Activated T-cell treated with anti-CD3 and anti-CD28 coated beads, Interleukin-2, amount 50 U/mL, for 1 hour (primary cell): ENCODE data around the gene DCAF8.

Experiments
- DNase-seq: peaks from one replicate; pipeline ENCODE4 v3.0.0-alpha.2; 2020

DCAF8 gene

GRCh38 chr1:160197231-160197630 lies 65.1 kb downstream of the DCAF8 start:
- no peak for DNase-seq

GRCh38 chr1:160196143-160196542 lies 66.2 kb downstream of the DCAF8 start:
- no peak for DNase-seq

GRCh38 chr1:160194737-160195059 lies 67.7 kb downstream of the DCAF8 start:
- no peak for DNase-seq

GRCh38 chr1:160193832-160194736 lies 68.3 kb downstream of the DCAF8 start:
- no peak for DNase-seq

- DNase-seq: peak; percentile 79
These were observed 69.1 kb downstream of the DCAF8 start for GRCh38 chr1:160193091-160193819.

- DNase-seq: no peak
These were observed 70.1 kb downstream of the DCAF8 start for GRCh38 chr1:160192234-160192633.

GRCh38 chr1:160191756-160192155 lies 70.6 kb downstream of the DCAF8 start:
- no peak for DNase-seq

GRCh38 chr1:160189649-160190625 lies 72.4 kb downstream of the DCAF8 start, which contains the start of gene CASQ1:
Gene CASQ1 (plus strand): TSS chr1:160190575. CDS start chr1:160190752, 177 bp downstream.
- DNase-seq: no peak

GRCh38 chr1:160188341-160188740 lies 74.0 kb downstream of the DCAF8 start:
- no peak for DNase-seq

- DNase-seq: no peak
These were observed 74.9 kb downstream of the DCAF8 start for GRCh38 chr1:160187407-160187806.

GRCh38 chr1:160186729-160187128 lies 75.6 kb downstream of the DCAF8 start:
- DNase-seq: no peak

GRCh38 chr1:160186246-160186645 lies 76.1 kb downstream of the DCAF8 start:
- no peak for DNase-seq

GRCh38 chr1:160179336-160179735 lies 83.0 kb downstream of the DCAF8 start:
- DNase-seq: no peak

- no peak for DNase-seq
These were observed 83.6 kb downstream of the DCAF8 start for GRCh38 chr1:160178731-160179130.

- DNase-seq: no peak
These were observed 84.7 kb downstream of the DCAF8 start for GRCh38 chr1:160177667-160178066.

- no peak for DNase-seq
These were observed 85.1 kb downstream of the DCAF8 start for GRCh38 chr1:160177231-160177630.

GRCh38 chr1:160171980-160172379 lies 90.4 kb downstream of the DCAF8 start:
- no peak for DNase-seq

GRCh38 chr1:160171354-160171753 lies 91.0 kb downstream of the DCAF8 start:
- no peak for DNase-seq

- DNase-seq: no peak
These were observed 92.6 kb downstream of the DCAF8 start for GRCh38 chr1:160169553-160170399.

GRCh38 chr1:160168609-160169369 lies 93.6 kb downstream of the DCAF8 start:
- no peak for DNase-seq

GRCh38 chr1:160168016-160168415 lies 94.3 kb downstream of the DCAF8 start:
- no peak for DNase-seq
